SK-N-MC (cell line): ENCODE measurements around the gene MRPL49.

Experiments used
- EZH2 ChIP-seq: fragments of 200-600 bp; sonication (generic); IDR thresholded peaks from one replicate; pipeline ENCODE4 v1.6.1; 2017; ENCODE audit warnings: antibody characterized with exemption
- POLR2AphosphoS5 ChIP-seq: IDR thresholded peaks from 2 replicates; pipeline ENCODE4 v1.6.1; 2012; ENCODE audit warnings: mild to moderate bottlenecking, low read depth, low read length, borderline replicate concordance

DNA sequence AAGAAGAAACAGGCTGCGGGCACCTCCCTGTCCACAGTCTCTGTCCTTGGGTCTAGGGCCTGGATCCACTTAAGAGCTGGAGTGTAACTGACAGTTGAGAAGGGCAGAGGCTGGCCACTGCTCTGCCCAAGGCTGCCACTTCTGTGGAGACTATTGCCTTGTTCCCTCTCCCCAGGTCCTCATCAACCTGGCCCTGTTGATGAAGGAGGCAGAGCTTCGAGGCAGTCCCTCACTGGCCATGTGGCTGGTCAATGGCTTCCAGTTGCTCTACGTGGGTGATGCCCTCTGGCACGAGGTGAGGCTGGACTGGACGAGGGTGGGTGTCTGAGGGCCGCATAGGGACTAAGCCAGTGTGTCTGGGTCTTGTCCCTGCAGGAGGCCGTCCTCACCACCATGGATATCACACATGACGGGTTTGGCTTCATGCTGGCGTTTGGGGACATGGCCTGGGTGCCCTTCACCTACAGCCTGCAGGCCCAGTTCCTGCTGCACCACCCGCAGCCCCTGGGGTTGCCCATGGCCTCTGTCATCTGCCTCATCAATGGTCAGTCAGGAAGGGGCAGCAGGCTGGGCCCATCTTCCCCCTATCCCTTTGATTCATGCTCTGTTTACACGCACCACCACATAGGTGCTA is 7.5 kb upstream of the MRPL49 start:
- TF ChIP-seq POLR2AphosphoS5 (peak; percentile 20; the same call in 1 of the 2 replicates), EZH2 (no peak)
